ENCODE measurements around the gene ARHGAP27.
"Not testable (repeated sequence)": the region's sequence is repeated elsewhere in the genome, so short reads cannot be mapped to it uniquely, and the experiment has no call there.

DNA sequence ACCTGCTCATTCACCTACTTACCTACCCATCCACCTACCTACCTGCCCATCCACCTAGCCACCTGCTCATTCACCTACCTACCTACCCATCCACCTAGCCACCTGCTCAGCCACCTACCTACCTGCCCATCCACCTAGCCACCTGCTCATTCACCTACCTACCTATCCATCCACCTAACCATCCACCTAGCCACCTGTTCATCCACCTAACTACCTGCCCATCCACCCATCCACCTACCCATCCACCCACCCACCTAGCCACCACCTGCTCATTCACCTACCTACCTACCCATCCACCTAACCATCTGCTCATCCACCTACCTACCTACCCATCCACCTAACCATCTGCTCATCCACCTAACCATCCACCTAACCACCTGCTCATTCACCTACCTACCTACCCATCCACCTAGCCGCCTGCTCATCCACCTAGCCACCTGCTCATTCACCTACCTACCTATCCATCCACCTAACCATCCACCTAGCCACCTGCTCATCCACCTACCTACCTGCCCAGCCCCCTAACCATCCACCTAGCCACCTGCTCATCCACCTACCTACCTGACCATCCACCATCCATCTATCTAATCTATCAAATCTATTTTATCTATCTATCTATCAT, 17.1 kb upstream of the ARHGAP27 start:
- not testable (repeated sequence) for TF ChIP-seq EZH2 (IDR thresholded peaks at IDR 0.05; ENCODE audit: insufficient read depth, poor library complexity, severe bottlenecking); EZH2phosphoT487 (IDR thresholded peaks at IDR 0.05; ENCODE audit: insufficient read depth, low read depth)

Data from GM23248 (cell line).